CD4-positive, alpha-beta T cell (primary cell): Measurements from ENCODE around the gene PLXNA2. TPM values are rescaled to one million over a fixed set of nuclear protein-coding genes. Genes with fewer than 3 reads are reported as not detected.

Experiments
- ATAC-seq: fragments of 200-7000 bp; cut with Tn5 transposase; one replicate; pipeline ENCODE4 v1.10.0; 2022; ENCODE audit warnings: mild to moderate bottlenecking; ENCODE audit not compliant: poor library complexity
- CTCF ChIA-PET: fragments of 350-600 bp; sonication (Branson Sonifier 250); formaldehyde crosslinking; loops from one replicate; lab custom pipeline; 2021; ENCODE audit warnings: antibody characterized with exemption, inconsistent platforms; lab: Charles Lee
- POLR2A ChIA-PET: fragments of 350-600 bp; sonication (Branson Sonifier 250); formaldehyde crosslinking; loops from one replicate; lab custom pipeline; 2021; ENCODE audit warnings: antibody characterized with exemption, inconsistent platforms; lab: Charles Lee
- DNase-seq, 14 experiments: peaks; one replicate each; pipeline ENCODE4 v3.0.0-alpha.2; 2013 to 2020; ENCODE audit warnings: mixed read lengths in 2 of 14
- H3K27ac ChIP-seq, 2 donors: one replicate each; pipeline versions ENCODE4 v1.5.1 to v1.7.0; 2013; ENCODE audit warnings: low read length in 2 of 2, low read depth in 1 of 2, mild to moderate bottlenecking in 1 of 2
- H3K27me3 ChIP-seq, 2 experiments: 1 replicate in 1 of 2; 2 replicates in 1 of 2; pipeline versions ENCODE4 v1.6.1 to v1.7.0; 2013; ENCODE audit warnings: low read length in 2 of 2, control low read depth in 1 of 2, mild to moderate bottlenecking in 1 of 2, moderate library complexity in 1 of 2; ENCODE audit not compliant: insufficient read depth in 2 of 2, control insufficient read depth in 1 of 2
- H3K36me3 ChIP-seq: one replicate; pipeline ENCODE4 v1.6.1; 2013; ENCODE audit warnings: low read length, control low read depth; ENCODE audit not compliant: insufficient read depth
- H3K4me1 ChIP-seq: one replicate; pipeline ENCODE4 v1.6.1; 2013; ENCODE audit warnings: low read length, control low read depth; ENCODE audit not compliant: insufficient read depth
- H3K4me3 ChIP-seq: one replicate; pipeline ENCODE4 v1.5.1; 2013; ENCODE audit warnings: mild to moderate bottlenecking, low read length, moderate library complexity
- H3K9me3 ChIP-seq, 2 experiments: 1 replicate in 1 of 2; 2 replicates in 1 of 2; pipeline versions ENCODE4 v1.6.1 to v1.7.0; 2013; ENCODE audit warnings: low read length in 2 of 2, mild to moderate bottlenecking in 2 of 2, control low read depth in 1 of 2, moderate library complexity in 1 of 2; ENCODE audit not compliant: control insufficient read depth in 1 of 2, insufficient read depth in 1 of 2
- H3K27ac Mint-ChIP-seq: one replicate; pipeline ENCODE4 v1.8.0; 2020; ENCODE audit warnings: mixed read lengths
- H3K27me3 Mint-ChIP-seq: one replicate; pipeline ENCODE4 v1.8.0; 2021; ENCODE audit warnings: mixed read lengths
- H3K36me3 Mint-ChIP-seq: one replicate; pipeline ENCODE4 v1.8.0; 2021; ENCODE audit warnings: low read depth, mixed read lengths
- H3K4me1 Mint-ChIP-seq: one replicate; pipeline ENCODE4 v1.8.0; 2021; ENCODE audit warnings: low read depth, mixed read lengths
- H3K4me3 Mint-ChIP-seq: one replicate; pipeline ENCODE4 v1.8.0; 2020; ENCODE audit warnings: mild to moderate bottlenecking, mixed read lengths
- H3K9me3 Mint-ChIP-seq: one replicate; pipeline ENCODE4 v1.8.0; 2020; ENCODE audit warnings: mixed read lengths
- intact Hi-C, 2 experiments: fragments of 100-400 bp; cut with DNase I in 1 of 2; cut with micrococcal nuclease in 1 of 2; formaldehyde crosslinking; loops; one replicate each; pipeline versions ENCODE4 v1.15.1 to v1.9.0; 2023 to 2025; cut with DNase I, micrococcal nuclease
- total RNA-seq, 174 experiments: library from RNA in 2 of 174; stranded (reverse) in 2 of 174; gene quantifications; one replicate each; pipeline ENCODE4 v1.2.3 and lab custom pipeline; 2021 to 2026
- TF ChIP-seq, protein P1 (sequence below): fragments of 200-600 bp; IDR thresholded peaks from one replicate; pipeline ENCODE4 v1.8.0; 2022; ENCODE audit warnings: antibody characterized with exemption, mild to moderate bottlenecking

PLXNA2 gene
- total RNA-seq, 2 experiments from 2014 or later: 0.75 to 0.77 TPM

- ChIA-PET POLR2A (no interaction called here), CTCF (interaction anchor here (1.5 kb wide), 1 partner anchor 11 kb away, joined by 3 read pairs; no protein-coding TSS in a partner anchor)
- no peaks in the 10 kb centered on the region for H3K9me3 Mint-ChIP-seq
- peaks cover 63% of the 10 kb centered on the region for H3K27me3 Mint-ChIP-seq
- no peak overlapping the region for H3K27ac Mint-ChIP-seq
- DNase-seq: peak in 4 of 14 experiments; percentile 9 to 54 (median 36)
- Histone ChIP-seq H3K27me3 (peaks cover 35 to 37% of the 10 kb centered on the region in 2 experiments), H3K27ac (no peak overlapping the region), H3K9me3 (no peaks in the 10 kb centered on the region), H3K4me1 (peaks cover 20% of the 10 kb centered on the region), H3K4me3 (no peak overlapping the region), H3K36me3 (no peaks in the 10 kb centered on the region)
- no peaks in the 10 kb centered on the region for H3K36me3 Mint-ChIP-seq
- intact Hi-C loops: no loop called here
- H3K4me3 Mint-ChIP-seq: no peak overlapping the region
- no peak for ATAC-seq
- TF ChIP-seq, protein P1, sequence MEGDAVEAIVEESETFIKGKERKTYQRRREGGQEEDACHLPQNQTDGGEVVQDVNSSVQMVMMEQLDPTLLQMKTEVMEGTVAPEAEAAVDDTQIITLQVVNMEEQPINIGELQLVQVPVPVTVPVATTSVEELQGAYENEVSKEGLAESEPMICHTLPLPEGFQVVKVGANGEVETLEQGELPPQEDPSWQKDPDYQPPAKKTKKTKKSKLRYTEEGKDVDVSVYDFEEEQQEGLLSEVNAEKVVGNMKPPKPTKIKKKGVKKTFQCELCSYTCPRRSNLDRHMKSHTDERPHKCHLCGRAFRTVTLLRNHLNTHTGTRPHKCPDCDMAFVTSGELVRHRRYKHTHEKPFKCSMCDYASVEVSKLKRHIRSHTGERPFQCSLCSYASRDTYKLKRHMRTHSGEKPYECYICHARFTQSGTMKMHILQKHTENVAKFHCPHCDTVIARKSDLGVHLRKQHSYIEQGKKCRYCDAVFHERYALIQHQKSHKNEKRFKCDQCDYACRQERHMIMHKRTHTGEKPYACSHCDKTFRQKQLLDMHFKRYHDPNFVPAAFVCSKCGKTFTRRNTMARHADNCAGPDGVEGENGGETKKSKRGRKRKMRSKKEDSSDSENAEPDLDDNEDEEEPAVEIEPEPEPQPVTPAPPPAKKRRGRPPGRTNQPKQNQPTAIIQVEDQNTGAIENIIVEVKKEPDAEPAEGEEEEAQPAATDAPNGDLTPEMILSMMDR: peak; percentile 46
- peaks cover 8% of the 10 kb centered on the region for H3K4me1 Mint-ChIP-seq
Measured at GRCh38 chr1:208238710-208239472, 5.3 kb downstream of the PLXNA2 start.

DNA sequence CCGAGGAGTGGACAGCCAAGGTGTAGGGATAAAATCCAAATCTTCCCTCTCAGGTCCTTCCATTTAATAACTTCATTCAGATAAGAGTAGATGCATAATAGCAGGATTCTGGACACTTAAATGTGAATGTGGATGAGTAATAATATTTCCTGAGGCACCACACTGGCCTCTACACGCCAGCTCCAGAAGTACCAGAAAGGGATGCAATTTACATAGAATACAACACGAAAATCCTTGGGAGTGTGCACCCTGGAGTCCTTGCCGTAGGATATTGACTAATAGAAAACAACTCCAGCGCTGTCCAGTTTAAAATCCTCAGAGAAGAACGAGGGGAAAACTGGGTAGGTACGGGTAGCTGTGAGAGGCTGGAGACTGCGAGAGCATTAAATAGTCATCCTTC is 6.9 kb downstream of the PLXNA2 start:
- CTCF ChIA-PET: interaction anchor here (1.5 kb wide), 1 partner anchor 10 kb away, joined by 3 read pairs; no protein-coding TSS in a partner anchor
- H3K9me3 ChIP-seq: no peaks in the 10 kb centered on the region
- H3K27ac ChIP-seq: no peak overlapping the region
- intact Hi-C loops: no loop called here
- no peak overlapping the region for H3K4me3 ChIP-seq
- DNase-seq: no peak
- H3K27me3 Mint-ChIP-seq: peaks cover 58% of the 10 kb centered on the region
- H3K4me1 ChIP-seq: peaks cover 14% of the 10 kb centered on the region
- POLR2A ChIA-PET: no interaction called here
- H3K9me3 Mint-ChIP-seq: no peaks in the 10 kb centered on the region
- H3K27ac Mint-ChIP-seq: no peak overlapping the region
- H3K36me3 ChIP-seq: no peaks in the 10 kb centered on the region
- H3K27me3 ChIP-seq: peaks cover 28% of the 10 kb centered on the region in 2 experiments
- no peak overlapping the region for H3K4me3 Mint-ChIP-seq
- peaks cover 8% of the 10 kb centered on the region for H3K4me1 Mint-ChIP-seq
- ATAC-seq: no peak
- TF ChIP-seq, protein P1: no peak
- no peaks in the 10 kb centered on the region for H3K36me3 Mint-ChIP-seq

DNA sequence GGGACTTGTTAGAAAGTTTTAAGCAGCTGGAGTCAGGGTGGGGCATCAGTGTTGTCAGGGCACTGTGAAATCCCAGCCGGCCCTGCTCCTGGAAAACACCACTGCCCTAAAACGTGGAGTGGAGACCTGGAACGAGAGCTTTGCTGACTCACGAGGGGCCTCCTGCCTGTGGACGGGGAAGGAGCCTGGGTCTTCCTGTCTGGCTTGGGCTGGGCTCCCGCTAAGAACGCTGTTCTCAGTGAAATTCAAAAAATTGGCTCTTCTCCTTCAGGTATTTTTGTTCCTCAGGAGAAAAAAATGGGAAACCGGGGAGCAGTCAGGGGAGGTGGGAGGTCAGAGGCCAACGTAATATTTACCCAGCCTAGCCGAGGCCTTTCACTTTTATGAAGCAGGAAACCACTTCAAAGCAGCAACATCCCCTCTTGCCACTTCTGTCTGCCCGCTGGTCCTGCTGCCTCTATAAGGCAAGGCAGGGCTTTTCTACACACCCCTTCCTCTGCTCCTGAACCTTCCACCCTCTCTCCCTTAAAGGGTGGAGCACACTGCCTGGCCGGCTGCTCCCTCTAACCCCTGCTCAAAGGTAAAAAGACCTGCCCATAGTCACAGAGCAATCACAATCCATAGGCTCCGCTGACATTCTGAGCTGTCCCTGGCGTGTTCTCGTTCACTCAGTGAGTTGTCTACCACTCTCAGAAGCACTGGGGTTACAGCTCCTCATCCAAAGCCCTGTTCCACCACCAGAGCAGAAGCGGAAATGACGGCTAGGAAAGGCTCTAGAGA is 8.0 kb downstream of the PLXNA2 start:
- POLR2A ChIA-PET: interaction anchor here (1.2 kb wide), 1 partner anchor 8 kb away, joined by 5 read pairs; the partner anchor contains the start of gene PLXNA2
- H3K27ac Mint-ChIP-seq: no peak overlapping the region

More for the DNA sequence above, 8.0 kb downstream of the PLXNA2 start:
- H3K4me3 Mint-ChIP-seq: no peak overlapping the region
- H3K9me3 Mint-ChIP-seq: no peaks in the 10 kb centered on the region
- no peaks in the 10 kb centered on the region for H3K9me3 ChIP-seq
- H3K4me3 ChIP-seq: no peak overlapping the region
- H3K27me3 Mint-ChIP-seq: peaks cover 53% of the 10 kb centered on the region
- no peaks in the 10 kb centered on the region for H3K36me3 Mint-ChIP-seq
- H3K27me3 ChIP-seq: peaks cover 18 to 19% of the 10 kb centered on the region in 2 experiments
- CTCF ChIA-PET: no interaction called here
- H3K36me3 ChIP-seq: no peaks in the 10 kb centered on the region
- no peak for ATAC-seq
- DNase-seq: peak in 1 of 14 experiments; percentile 33
- peaks cover 8% of the 10 kb centered on the region for H3K4me1 Mint-ChIP-seq
- H3K27ac ChIP-seq: no peak overlapping the region
- TF ChIP-seq, protein P1: no peak
- intact Hi-C loops: no loop called here
- H3K4me1 ChIP-seq: peaks cover 14% of the 10 kb centered on the region
